Mesenchymal stem cell (in vitro differentiated cells and primary cell): ENCODE data around the gene NPAS3.

Experiments
- DNase-seq: peaks from one replicate; pipeline ENCODE4 v3.0.0-alpha.2; 2013
- H2AFZ ChIP-seq: one replicate; pipeline ENCODE4 v1.6.1; 2013; ENCODE audit warnings: low read depth, mild to moderate bottlenecking, control low read depth, inconsistent platforms, low read length, moderate library complexity
- H2AK5ac ChIP-seq: 2 replicates; pipeline ENCODE4 v1.6.1; 2013; ENCODE audit warnings: low read length, moderate library complexity, mild to moderate bottlenecking, inconsistent platforms; ENCODE audit not compliant: severe bottlenecking
- H2BK120ac ChIP-seq: one replicate; pipeline ENCODE4 v1.6.1; 2013; ENCODE audit warnings: low read depth, mild to moderate bottlenecking, inconsistent platforms, low read length, moderate library complexity
- H2BK12ac ChIP-seq, 2 experiments: one replicate each; pipeline ENCODE4 v1.6.1; 2013; ENCODE audit warnings: inconsistent platforms in 2 of 2, low read length in 2 of 2, mild to moderate bottlenecking in 2 of 2, moderate library complexity in 2 of 2, control low read depth in 1 of 2
- H2BK15ac ChIP-seq: one replicate; pipeline ENCODE4 v1.6.1; 2013; ENCODE audit warnings: mild to moderate bottlenecking, low read depth, inconsistent platforms; ENCODE audit not compliant: poor library complexity, severe bottlenecking
- H2BK5ac ChIP-seq: 2 replicates; pipeline ENCODE4 v1.6.1; 2013; ENCODE audit warnings: low read depth, mild to moderate bottlenecking, low read length, control low read depth, inconsistent platforms; ENCODE audit not compliant: poor library complexity, severe bottlenecking
- H3K14ac ChIP-seq, 2 experiments: one replicate each; pipeline ENCODE4 v1.6.1; 2013; ENCODE audit warnings: inconsistent platforms in 2 of 2, low read length in 2 of 2, control low read depth in 1 of 2, mild to moderate bottlenecking in 1 of 2, moderate library complexity in 1 of 2
- H3K18ac ChIP-seq, 2 experiments: one replicate each; pipeline ENCODE4 v1.6.1; 2013; ENCODE audit warnings: inconsistent platforms in 2 of 2, low read length in 2 of 2, control low read depth in 1 of 2, low read depth in 1 of 2, mild to moderate bottlenecking in 1 of 2
- H3K23ac ChIP-seq, 2 experiments: one replicate each; pipeline ENCODE4 v1.6.1; 2013; ENCODE audit warnings: inconsistent platforms in 2 of 2, low read length in 2 of 2, mild to moderate bottlenecking in 2 of 2, moderate library complexity in 2 of 2, control low read depth in 1 of 2
- H3K27ac ChIP-seq: 2 replicates; pipeline ENCODE4 v1.5.1; 2013; ENCODE audit warnings: mild to moderate bottlenecking, moderate library complexity, low read length, control low read depth, inconsistent platforms; ENCODE audit not compliant: poor library complexity, severe bottlenecking
- H3K27me3 ChIP-seq, 2 experiments: 2 replicates each; pipeline versions ENCODE4 v1.6.1 to v1.7.0; 2013; ENCODE audit warnings: low read length in 2 of 2, mild to moderate bottlenecking in 2 of 2, moderate library complexity in 2 of 2, control low read depth in 1 of 2, inconsistent platforms in 1 of 2; ENCODE audit not compliant: control insufficient read depth in 1 of 2, insufficient read depth in 1 of 2
- H3K36me3 ChIP-seq, 2 experiments: 2 replicates each; pipeline versions ENCODE4 v1.6.1 to v1.7.0; 2013; ENCODE audit warnings: low read length in 2 of 2, control low read depth in 1 of 2, inconsistent platforms in 1 of 2, low read depth in 1 of 2, mild to moderate bottlenecking in 1 of 2; ENCODE audit not compliant: insufficient read depth in 2 of 2, control insufficient read depth in 1 of 2
- H3K4ac ChIP-seq, 2 experiments: one replicate each; pipeline ENCODE4 v1.6.1; 2013; ENCODE audit warnings: inconsistent platforms in 2 of 2, low read length in 2 of 2, mild to moderate bottlenecking in 2 of 2, moderate library complexity in 2 of 2, control low read depth in 1 of 2, low read depth in 1 of 2
- H3K4me1 ChIP-seq: 2 replicates; pipeline ENCODE4 v1.6.1; 2013; ENCODE audit warnings: low read depth, low read length, control low read depth; ENCODE audit not compliant: control insufficient read depth, insufficient read depth
- H3K4me2 ChIP-seq: 2 replicates; pipeline ENCODE4 v1.6.1; 2013; ENCODE audit warnings: low read length, mild to moderate bottlenecking, inconsistent platforms; ENCODE audit not compliant: poor library complexity, severe bottlenecking
- H3K4me3 ChIP-seq, 2 experiments: 2 replicates each; pipeline versions ENCODE4 v1.5.1 to v1.7.0; 2013; ENCODE audit warnings: low read length in 2 of 2, mild to moderate bottlenecking in 2 of 2, control low read depth in 1 of 2, low read depth in 1 of 2; ENCODE audit not compliant: insufficient read depth in 1 of 2
- H3K79me1 ChIP-seq: replicated peaks from 2 replicates; pipeline ENCODE4 v1.6.1; 2013; ENCODE audit warnings: mild to moderate bottlenecking, control low read depth, low read length, inconsistent platforms; ENCODE audit not compliant: poor library complexity, severe bottlenecking
- H3K9ac ChIP-seq: 2 replicates; pipeline ENCODE4 v1.7.0; 2013; ENCODE audit warnings: mild to moderate bottlenecking, low read length, moderate library complexity
- H3K9me3 ChIP-seq: 2 replicates; pipeline ENCODE4 v1.7.0; 2013; ENCODE audit warnings: mild to moderate bottlenecking, low read length; ENCODE audit not compliant: control insufficient read depth
- H4K8ac ChIP-seq: one replicate; pipeline ENCODE4 v1.6.1; 2013; ENCODE audit warnings: inconsistent platforms, mild to moderate bottlenecking, low read length, moderate library complexity
- H4K91ac ChIP-seq: one replicate; pipeline ENCODE4 v1.6.1; 2013; ENCODE audit warnings: mild to moderate bottlenecking, low read length, inconsistent platforms
- WGBS: methylation state at CpG from one replicate; pipeline ENCODE4 v1.1.7; 2013; ENCODE audit warnings: mixed read lengths; 5-methylcytosine and 5-hydroxymethylcytosine counted together

NPAS3 gene

GRCh38 chr14:33375786-33376185, 437.1 kb downstream of the NPAS3 start:
- DNase-seq: no peak
- Histone ChIP-seq H2AK5ac (no peak overlapping the region), H4K91ac (no peak overlapping the region), H3K4me2 (no peak overlapping the region), H3K79me1 (no peaks in the 10 kb centered on the region), H3K23ac (no peak overlapping the region), H3K14ac (no peak overlapping the region), H3K9me3 (no peaks in the 10 kb centered on the region), H2BK120ac (no peak overlapping the region), H2BK5ac (no peak overlapping the region), H3K36me3 (no peaks in the 10 kb centered on the region), H4K8ac (no peak overlapping the region), H3K4me1 (no peaks in the 10 kb centered on the region), H3K4ac (no peak overlapping the region), H3K27me3 (no peaks in the 10 kb centered on the region), H2BK12ac (no peak overlapping the region), H2BK15ac (no peak overlapping the region), H3K18ac (no peak overlapping the region), H3K9ac (no peak overlapping the region), H3K27ac (no peak overlapping the region), H2AFZ (no peak overlapping the region), H3K4me3 (no peak overlapping the region)
- 100% methylated on average over 2 of the region's 4 CpGs for WGBS

GRCh38 chr14:33376510-33376909, 437.8 kb downstream of the NPAS3 start:
- Histone ChIP-seq H3K4me1 (no peaks in the 10 kb centered on the region), H3K4ac (no peak overlapping the region), H3K18ac (no peak overlapping the region), H3K4me2 (no peak overlapping the region), H2AK5ac (peak overlapping the region; percentile 72), H3K9ac (no peak overlapping the region), H2BK5ac (no peak overlapping the region), H4K91ac (no peak overlapping the region), H2AFZ (no peak overlapping the region), H4K8ac (no peak overlapping the region), H3K4me3 (no peak overlapping the region), H2BK12ac (no peak overlapping the region), H3K79me1 (no peaks in the 10 kb centered on the region), H3K9me3 (no peaks in the 10 kb centered on the region), H2BK15ac (no peak overlapping the region), H3K27ac (no peak overlapping the region), H2BK120ac (no peak overlapping the region), H3K14ac (no peak overlapping the region), H3K27me3 (no peaks in the 10 kb centered on the region), H3K23ac (no peak overlapping the region), H3K36me3 (no peaks in the 10 kb centered on the region)
- DNase-seq: no peak
- 87% methylated on average over 3 of the region's 3 CpGs for WGBS

GRCh38 chr14:33377596-33378390, 439.1 kb downstream of the NPAS3 start:
- peak; percentile 17 for DNase-seq
- no peak overlapping the region for H3K9ac ChIP-seq
- H4K8ac ChIP-seq: no peak overlapping the region
- no peak overlapping the region for H3K18ac ChIP-seq
- H3K27ac ChIP-seq: no peak overlapping the region
- no peak overlapping the region for H3K23ac ChIP-seq
- H3K4me3 ChIP-seq: no peak overlapping the region
- H4K91ac ChIP-seq: no peak overlapping the region
- H2BK15ac ChIP-seq: no peak overlapping the region
- H3K4ac ChIP-seq: no peak overlapping the region
- H3K4me1 ChIP-seq: no peaks in the 10 kb centered on the region
- no peaks in the 10 kb centered on the region for H3K79me1 ChIP-seq
- no peak overlapping the region for H3K14ac ChIP-seq
- no peak overlapping the region for H2BK12ac ChIP-seq
- H2AK5ac ChIP-seq: no peak overlapping the region
- WGBS: 61% methylated on average over 2 of the region's 2 CpGs
- H2BK5ac ChIP-seq: no peak overlapping the region
- H2BK120ac ChIP-seq: no peak overlapping the region
- H2AFZ ChIP-seq: no peak overlapping the region
- H3K27me3 ChIP-seq: no peaks in the 10 kb centered on the region
- no peak overlapping the region for H3K4me2 ChIP-seq
- no peaks in the 10 kb centered on the region for H3K36me3 ChIP-seq
- no peaks in the 10 kb centered on the region for H3K9me3 ChIP-seq

- Histone ChIP-seq H2AK5ac (no peak overlapping the region), H3K27me3 (no peaks in the 10 kb centered on the region), H3K4ac (no peak overlapping the region), H2BK12ac (no peak overlapping the region), H2AFZ (no peak overlapping the region), H3K9ac (no peak overlapping the region), H3K23ac (no peak overlapping the region), H3K9me3 (no peaks in the 10 kb centered on the region), H3K14ac (no peak overlapping the region), H3K4me3 (no peak overlapping the region), H3K18ac (no peak overlapping the region), H3K79me1 (no peaks in the 10 kb centered on the region), H3K36me3 (no peaks in the 10 kb centered on the region), H4K8ac (no peak overlapping the region), H4K91ac (no peak overlapping the region), H2BK15ac (no peak overlapping the region), H2BK5ac (no peak overlapping the region), H3K4me1 (no peaks in the 10 kb centered on the region), H3K27ac (no peak overlapping the region), H2BK120ac (no peak overlapping the region), H3K4me2 (no peak overlapping the region)
- DNase-seq: no peak
- 69% methylated on average over 2 of the region's 2 CpGs for WGBS
These were observed 443.0 kb downstream of the NPAS3 start for GRCh38 chr14:33381717-33382116.
